Heart left ventricle (tissue), 16 donors: ENCODE data around the gene GSDME. TPM values are rescaled to one million over a fixed set of nuclear protein-coding genes. Genes with fewer than 3 reads are reported as not detected.
A peak's percentile ranks its signal among the peaks of the same experiment; 100 is the strongest.

ENCODE experiments used
- ATAC-seq, 4 donors: fragments of 200-7000 bp; cut with Tn5 transposase; one replicate each; pipeline ENCODE4 v1.9.1; 2020 to 2022; ENCODE audit warnings: moderate library complexity in 4 of 4, mild to moderate bottlenecking in 3 of 4, moderate number of reproducible peaks in 1 of 4
- DNase-seq, 5 donors: peaks; one replicate each; pipeline ENCODE4 v3.0.0-alpha.2; 2020
- H3K27ac ChIP-seq, 12 donors: fragments of 200-600 bp; sonication (generic) in 4 of 12; one replicate each; pipeline versions ENCODE4 v1.5.0 to v1.8.0; 2016 to 2022; ENCODE audit warnings: mild to moderate bottlenecking in 2 of 12
- H3K27me3 ChIP-seq, 9 donors: fragments of 200-600 bp; sonication (generic) in 2 of 9; one replicate each; pipeline versions ENCODE4 v1.5.1 to v1.8.0; 2016 to 2022; ENCODE audit warnings: mild to moderate bottlenecking in 3 of 9
- H3K36me3 ChIP-seq, 9 donors: fragments of 200-600 bp; sonication (generic) in 2 of 9; one replicate each; pipeline versions ENCODE4 v1.5.0 to v1.8.0; 2018 to 2022; ENCODE audit warnings: mild to moderate bottlenecking in 2 of 9
- H3K4me1 ChIP-seq, 12 donors: fragments of 200-600 bp; sonication (generic) in 4 of 12; one replicate each; pipeline versions ENCODE4 v1.5.0 to v1.8.0; 2016 to 2022; ENCODE audit warnings: mild to moderate bottlenecking in 3 of 12
- H3K4me3 ChIP-seq, 12 donors: fragments of 200-600 bp; sonication (generic) in 4 of 12; one replicate each; pipeline versions ENCODE4 v1.5.0 to v1.8.0; 2017 to 2022; ENCODE audit warnings: mild to moderate bottlenecking in 9 of 12, moderate library complexity in 4 of 12
- H3K9me3 ChIP-seq, 12 donors: fragments of 200-600 bp; sonication (generic) in 4 of 12; one replicate each; pipeline versions ENCODE4 v1.5.0 to v1.8.0; 2016 to 2022; ENCODE audit warnings: mild to moderate bottlenecking in 1 of 12
- CTCF ChIP-seq, 12 donors: fragments of 200-600 bp; sonication (generic) in 4 of 12; IDR thresholded peaks; one replicate each; pipeline versions ENCODE4 v1.5.0 to v1.8.0; 2018 to 2022; ENCODE audit warnings: antibody characterized with exemption in 12 of 12, mild to moderate bottlenecking in 5 of 12
- POLR2A ChIP-seq, 2 donors: fragments of 450-650 bp; IDR thresholded peaks; one replicate each; pipeline ENCODE4 v1.6.1; 2017; ENCODE audit warnings: antibody characterized with exemption in 2 of 2, mild to moderate bottlenecking in 2 of 2, moderate library complexity in 2 of 2
- WGBS, 4 donors: extraction: QIAGEN DNeasy Blood & Tissue Kit in 2 of 4; methylation state at CpG; one replicate each; pipeline versions ENCODE4 v1.1.5 to v1.1.7; 2013 to 2018; 5-methylcytosine and 5-hydroxymethylcytosine counted together
- intact Hi-C, 10 donors: fragments of 100-400 bp; cut with DNase I; formaldehyde crosslinking; loops; one replicate each; pipeline versions ENCODE4 v1.11.1 to v1.14.2; 2022
- polyA plus RNA-seq, 2 donors: library from polyadenylated mRNA; stranded (reverse); fragments of 200-250 nt; gene quantifications; one replicate each; pipeline ENCODE4 v1.2.3, GENCODE V29; 2013
- total RNA-seq, 9 donors: library from RNA; depleted of rRNA in 2 of 9; stranded (reverse); fragments of >200 nt in 2 of 9; fragmentation: NEBNext Ultra II Directional in 3 of 9; extraction: Animal tissue kit (Norgen Biotek cat#: 25700) in 3 of 9; gene quantifications; one replicate each; pipeline versions ENCODE4 v1.1.0 to v1.2.4, GENCODE V29; 2016 to 2023
- donor health status: ischemic (EF 13 %, LVEDD 7.1; RV severe dilation, severe dysfunction).
- donor health status: healthy with polysubstance abuse.
- donor health status: DM: no; HTN: yes; CAD: no.
- donor health status: DM: no; HTN: no; CAD: no.
- donor health status: ischemic (EF 25% LVEDD 6.9; RV normal size, moderate dysfunction).
- donor health status: ischemic (EF 25% LVEDD 5.7; RV mildly dilated, moderate dysfunction).
- donor health status: healthy.
- donor health status: DM: yes; HTN: yes; CAD: no.
- donor health status: ischemic (EF 35%, LVEDD 5.7; RV mildly dilated, moderate dysfunction).
- donor health status: nonischemic (EF 11% LVEDD 7.7; RV severe dilation, severe dysfunction).
- donor health status: DM: yes; HTN: yes; CAD: no.
- donor health status: PGD.
- donor health status: ischemic (EF 29% LVEDD 5.4; RV normal size, mild dysfunction).
- donor health status: nonischemic (EF 23%, LVEDD 6.1; RV moderate dilation, normal function).

GSDME gene
- total and polyA plus RNA-seq, 11 donors: 2.6 to 17.4 (median 4.9) TPM

DNA sequence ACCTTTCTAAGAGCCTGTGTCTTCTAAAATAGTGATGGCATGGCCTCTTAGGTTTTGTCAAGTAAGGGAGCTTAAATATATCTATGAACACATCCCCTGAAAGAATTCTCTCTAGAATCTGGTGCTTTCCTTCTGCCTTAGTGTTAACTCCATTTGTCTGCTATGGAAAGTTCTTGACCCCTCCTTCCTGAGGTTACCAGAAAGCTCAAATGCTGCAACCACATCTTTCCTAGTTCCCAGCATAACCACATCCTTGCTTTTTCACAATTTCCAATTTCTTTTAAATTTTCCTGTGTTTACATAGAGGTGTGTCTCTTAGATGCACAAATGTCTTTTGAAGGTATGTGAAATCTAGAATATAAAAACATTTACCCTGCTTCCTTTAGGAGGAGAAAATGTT is 16.4 kb upstream of the GSDME start:
- peaks cover 0 to 4% (median 0%) of the 10 kb centered on the region in 12 donors for H3K4me1 ChIP-seq
- no peaks in the 10 kb centered on the region for H3K27me3 ChIP-seq

GRCh38 chr7:24769851-24770250 is 12.6 kb upstream of the GSDME start:
- Histone ChIP-seq H3K4me3 (no peak overlapping the region), H3K27me3 (no peaks in the 10 kb centered on the region), H3K4me1 (peaks cover 0 to 9% (median 0%) of the 10 kb centered on the region in 12 donors), H3K36me3 (no peaks in the 10 kb centered on the region), H3K9me3 (peaks cover 0 to 22% (median 0%) of the 10 kb centered on the region in 12 donors), H3K27ac (no peak overlapping the region)
- intact Hi-C loops: no loop called here
- ATAC-seq (peak in 2 of 4 donors; percentile 19 to 24), DNase-seq (peak in 1 of 5 donors; percentile 31)
- 46 to 83% (median 68%) methylated on average over 2 of the region's 2 CpGs for WGBS, 4 donors
- TF ChIP-seq POLR2A (IDR thresholded peaks at IDR 0.05) (no peak), CTCF (IDR thresholded peaks at IDR 0.05) (no peak)

More for the DNA sequence above, 16.4 kb upstream of the GSDME start:
- intact Hi-C loops: no loop called here
- H3K36me3 ChIP-seq: no peaks in the 10 kb centered on the region
- H3K9me3 ChIP-seq: peaks cover 0 to 22% (median 0%) of the 10 kb centered on the region in 12 donors
- TF ChIP-seq CTCF (IDR thresholded peaks at IDR 0.05): no peak
- TF ChIP-seq POLR2A (IDR thresholded peaks at IDR 0.05): no peak
- DNase-seq (no peak), ATAC-seq (no peak)
- H3K4me3 ChIP-seq: no peak overlapping the region
- no peak overlapping the region for H3K27ac ChIP-seq

- intact Hi-C loops: no loop called here
- DNase-seq (no peak), ATAC-seq (peak in 1 of 4 donors; percentile 19)
- Histone ChIP-seq H3K4me3 (no peak overlapping the region), H3K36me3 (no peaks in the 10 kb centered on the region), H3K4me1 (peaks cover 0 to 15% (median 2%) of the 10 kb centered on the region in 12 donors), H3K27ac (no peak overlapping the region), H3K27me3 (no peaks in the 10 kb centered on the region), H3K9me3 (peaks cover 0 to 22% (median 0%) of the 10 kb centered on the region in 12 donors)
- 69 to 75% (median 72%) methylated on average over 9 of the region's 9 CpGs for WGBS, 4 donors
- no peak for TF ChIP-seq CTCF (IDR thresholded peaks at IDR 0.05)
- no peak for TF ChIP-seq POLR2A (IDR thresholded peaks at IDR 0.05)
Observed at GRCh38 chr7:24769014-24769830, 12.0 kb upstream of the GSDME start.

DNA sequence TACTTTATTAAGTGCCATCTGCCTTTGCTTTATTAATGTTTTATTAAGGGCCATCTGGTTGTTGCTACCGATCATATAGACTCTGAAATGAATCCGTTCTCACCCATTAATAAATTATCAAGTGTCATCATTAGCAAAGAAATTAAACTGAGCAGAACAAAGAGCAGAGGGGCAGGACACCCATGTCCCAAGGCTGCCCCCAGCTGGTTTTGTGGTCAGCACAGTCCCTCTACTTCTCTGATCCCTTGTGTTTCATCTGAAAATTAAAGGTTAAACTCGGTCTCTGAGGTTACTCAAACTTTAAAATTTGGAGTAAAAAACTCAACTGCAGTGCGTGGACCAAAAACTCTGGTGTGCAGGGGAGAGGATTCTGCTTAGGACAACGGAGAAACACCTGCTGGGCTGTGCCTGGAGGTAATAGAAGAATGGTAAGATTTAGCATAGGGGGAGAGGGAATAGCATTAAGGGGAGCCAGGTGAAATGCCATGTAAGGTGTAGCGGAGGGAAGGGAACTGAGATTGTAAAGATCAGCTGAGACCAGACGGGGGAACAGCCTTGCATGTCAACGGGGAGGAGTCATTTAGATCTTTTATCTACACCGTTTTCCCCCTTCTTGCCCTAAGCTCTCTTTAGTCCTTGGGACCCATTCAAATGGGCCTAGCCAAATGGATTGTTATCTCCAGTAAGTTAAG is 10.8 kb upstream of the GSDME start:
- Histone ChIP-seq H3K27me3 (no peaks in the 10 kb centered on the region), H3K27ac (no peak overlapping the region), H3K4me1 (peaks cover 0 to 21% (median 4%) of the 10 kb centered on the region in 12 donors), H3K9me3 (peaks cover 0 to 22% (median 0%) of the 10 kb centered on the region in 12 donors), H3K36me3 (no peaks in the 10 kb centered on the region), H3K4me3 (no peak overlapping the region)
- DNase-seq: no peak
- 56 to 72% (median 66%) methylated on average over 9 of the region's 9 CpGs for WGBS, 4 donors
- TF ChIP-seq CTCF (IDR thresholded peaks at IDR 0.05): no peak
- no peak for TF ChIP-seq POLR2A (IDR thresholded peaks at IDR 0.05)
- no peak for ATAC-seq
- intact Hi-C loops: no loop called here
